Measurements from ENCODE around the gene CAPN2.

DNA sequence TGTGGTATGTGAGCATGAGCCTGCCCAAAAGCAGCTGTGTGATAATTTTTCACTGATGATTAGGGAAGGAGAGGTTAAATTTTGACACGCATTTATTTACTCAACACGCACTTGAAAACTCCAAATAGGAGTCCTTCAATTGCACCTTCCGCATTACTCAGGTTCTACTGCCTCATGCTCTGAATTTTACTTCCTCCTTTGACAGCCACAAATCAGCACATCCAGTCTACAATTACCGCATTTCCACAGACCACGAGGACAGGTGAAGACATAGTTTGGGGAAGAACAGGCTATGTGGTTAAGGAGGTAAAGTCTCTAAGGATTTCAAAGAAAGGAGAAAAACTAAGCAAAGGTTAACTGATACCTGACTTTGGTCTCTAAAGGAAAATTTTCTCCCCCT, 49.4 kb upstream of the CAPN2 start:
- TF ChIP-seq, protein P1, sequence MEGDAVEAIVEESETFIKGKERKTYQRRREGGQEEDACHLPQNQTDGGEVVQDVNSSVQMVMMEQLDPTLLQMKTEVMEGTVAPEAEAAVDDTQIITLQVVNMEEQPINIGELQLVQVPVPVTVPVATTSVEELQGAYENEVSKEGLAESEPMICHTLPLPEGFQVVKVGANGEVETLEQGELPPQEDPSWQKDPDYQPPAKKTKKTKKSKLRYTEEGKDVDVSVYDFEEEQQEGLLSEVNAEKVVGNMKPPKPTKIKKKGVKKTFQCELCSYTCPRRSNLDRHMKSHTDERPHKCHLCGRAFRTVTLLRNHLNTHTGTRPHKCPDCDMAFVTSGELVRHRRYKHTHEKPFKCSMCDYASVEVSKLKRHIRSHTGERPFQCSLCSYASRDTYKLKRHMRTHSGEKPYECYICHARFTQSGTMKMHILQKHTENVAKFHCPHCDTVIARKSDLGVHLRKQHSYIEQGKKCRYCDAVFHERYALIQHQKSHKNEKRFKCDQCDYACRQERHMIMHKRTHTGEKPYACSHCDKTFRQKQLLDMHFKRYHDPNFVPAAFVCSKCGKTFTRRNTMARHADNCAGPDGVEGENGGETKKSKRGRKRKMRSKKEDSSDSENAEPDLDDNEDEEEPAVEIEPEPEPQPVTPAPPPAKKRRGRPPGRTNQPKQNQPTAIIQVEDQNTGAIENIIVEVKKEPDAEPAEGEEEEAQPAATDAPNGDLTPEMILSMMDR (conservative IDR thresholded peaks at IDR 0.05; ENCODE audit: low read length): no peak
- no peak for TF ChIP-seq EZH2phosphoT487 (IDR thresholded peaks at IDR 0.05; ENCODE audit: borderline replicate concordance, low read depth, low read length)

All from OCI-LY7 (cell line).